Fibroblast of lung (primary cell): Measurements from ENCODE around the gene SPEN.

Source experiments
- EZH2 ChIP-seq: IDR thresholded peaks from 2 replicates; pipeline ENCODE4 v1.5.1; 2012; ENCODE audit warnings: low read length, control low read depth, mild to moderate bottlenecking; ENCODE audit errors: missing control alignments
- TF ChIP-seq, protein P1 (sequence below), 2 donors: IDR thresholded peaks in 1 of 2; conservative IDR thresholded peaks in 1 of 2; 1 replicate in 1 of 2; 2 replicates in 1 of 2; pipeline ENCODE4 v1.5.1; 2011 to 2012; ENCODE audit warnings: low read length in 2 of 2, control low read depth in 1 of 2, inconsistent platforms in 1 of 2, low read depth in 1 of 2, mild to moderate bottlenecking in 1 of 2

DNA sequence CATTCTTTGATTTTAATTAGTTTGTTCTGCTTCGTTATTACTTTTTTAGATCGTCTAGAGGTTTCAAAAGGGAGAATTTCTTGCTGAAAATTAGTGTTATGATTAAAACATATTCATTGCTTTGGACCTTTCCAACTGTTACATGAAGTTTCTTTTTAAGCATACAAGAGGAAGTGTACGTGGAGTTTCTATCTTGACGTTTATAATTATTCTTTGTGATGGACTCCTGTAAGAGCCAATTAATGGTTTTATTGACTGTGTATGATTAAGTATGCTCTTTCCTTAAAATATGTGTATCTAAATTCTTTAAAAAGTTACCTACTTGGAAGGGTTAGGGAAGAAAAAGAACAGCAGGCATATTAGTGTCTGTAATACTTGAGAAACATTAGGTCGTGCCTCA lies 37.8 kb downstream of the SPEN start:
- TF ChIP-seq, protein P1, sequence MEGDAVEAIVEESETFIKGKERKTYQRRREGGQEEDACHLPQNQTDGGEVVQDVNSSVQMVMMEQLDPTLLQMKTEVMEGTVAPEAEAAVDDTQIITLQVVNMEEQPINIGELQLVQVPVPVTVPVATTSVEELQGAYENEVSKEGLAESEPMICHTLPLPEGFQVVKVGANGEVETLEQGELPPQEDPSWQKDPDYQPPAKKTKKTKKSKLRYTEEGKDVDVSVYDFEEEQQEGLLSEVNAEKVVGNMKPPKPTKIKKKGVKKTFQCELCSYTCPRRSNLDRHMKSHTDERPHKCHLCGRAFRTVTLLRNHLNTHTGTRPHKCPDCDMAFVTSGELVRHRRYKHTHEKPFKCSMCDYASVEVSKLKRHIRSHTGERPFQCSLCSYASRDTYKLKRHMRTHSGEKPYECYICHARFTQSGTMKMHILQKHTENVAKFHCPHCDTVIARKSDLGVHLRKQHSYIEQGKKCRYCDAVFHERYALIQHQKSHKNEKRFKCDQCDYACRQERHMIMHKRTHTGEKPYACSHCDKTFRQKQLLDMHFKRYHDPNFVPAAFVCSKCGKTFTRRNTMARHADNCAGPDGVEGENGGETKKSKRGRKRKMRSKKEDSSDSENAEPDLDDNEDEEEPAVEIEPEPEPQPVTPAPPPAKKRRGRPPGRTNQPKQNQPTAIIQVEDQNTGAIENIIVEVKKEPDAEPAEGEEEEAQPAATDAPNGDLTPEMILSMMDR (conservative IDR thresholded peaks at IDR 0.05 in 1 of 2, IDR thresholded peaks at IDR 0.05 in 1 of 2; ENCODE audit: low read depth in 1 of 2, low read length in 2 of 2): no peak
- no peak for TF ChIP-seq EZH2
